ENCODE data around the gene TTC21B.

- TF ChIP-seq POLR2A (IDR thresholded peaks at IDR 0.05; ENCODE audit: low read depth, low read length) (no peak), TAF1 (IDR thresholded peaks at IDR 0.05; ENCODE audit: borderline replicate concordance, low read depth, low read length) (no peak), POLR2AphosphoS5 (IDR thresholded peaks at IDR 0.05; ENCODE audit: low read depth, low read length) (no peak)
These were observed 15.7 kb upstream of the TTC21B start for GRCh38 chr2:165969227-165969626.

Data from GM12892 (cell line).